Activated naive CD4-positive, alpha-beta T cell treated with anti-CD3 and anti-CD28 coated beads, Interleukin-2, amount 50 U/mL, for 24 hours (primary cell): ENCODE results near the gene MRPS31.
A peak's percentile ranks its signal among the peaks of the same experiment; 100 is the strongest.
"Not testable (repeated sequence)": the region's sequence is repeated elsewhere in the genome, so short reads cannot be mapped to it uniquely, and the experiment has no call there.

Experiments
- H3K27ac Mint-ChIP-seq: one replicate; pipeline ENCODE4 v1.8.0; 2021; ENCODE audit warnings: mild to moderate bottlenecking, mixed read lengths
- H3K27me3 Mint-ChIP-seq: one replicate; pipeline ENCODE4 v1.8.0; 2021; ENCODE audit warnings: mixed read lengths
- H3K36me3 Mint-ChIP-seq: one replicate; pipeline ENCODE4 v1.8.0; 2021; ENCODE audit warnings: mixed read lengths
- H3K4me1 Mint-ChIP-seq: one replicate; pipeline ENCODE4 v1.8.0; 2021; ENCODE audit warnings: mixed read lengths
- H3K4me3 Mint-ChIP-seq: one replicate; pipeline ENCODE4 v1.8.0; 2021; ENCODE audit warnings: mild to moderate bottlenecking, mixed read lengths
- H3K9me3 Mint-ChIP-seq: one replicate; pipeline ENCODE4 v1.8.0; 2021; ENCODE audit warnings: mixed read lengths

MRPS31 gene

GRCh38 chr13:40794414-40795368, 23.7 kb upstream of the MRPS31 start:
- H3K4me3 Mint-ChIP-seq, result no peak overlapping the region
- no peaks in the 10 kb centered on the region for H3K9me3 Mint-ChIP-seq
- no peak overlapping the region for H3K27ac Mint-ChIP-seq
- peaks cover 21% of the 10 kb centered on the region for H3K4me1 Mint-ChIP-seq
- H3K36me3 Mint-ChIP-seq, result peaks cover 7% of the 10 kb centered on the region
- H3K27me3 Mint-ChIP-seq, result no peaks in the 10 kb centered on the region

- peaks cover 13% of the 10 kb centered on the region for H3K4me1 Mint-ChIP-seq
- H3K27ac Mint-ChIP-seq, result no peak overlapping the region
- peaks cover 2% of the 10 kb centered on the region for H3K36me3 Mint-ChIP-seq
- no peak overlapping the region for H3K4me3 Mint-ChIP-seq
- H3K9me3 Mint-ChIP-seq, result no peaks in the 10 kb centered on the region
- no peaks in the 10 kb centered on the region for H3K27me3 Mint-ChIP-seq
These were observed 22.3 kb upstream of the MRPS31 start for GRCh38 chr13:40793339-40793738.

- no peak overlapping the region for H3K27ac Mint-ChIP-seq
- H3K27me3 Mint-ChIP-seq, result no peaks in the 10 kb centered on the region
- H3K9me3 Mint-ChIP-seq, result no peaks in the 10 kb centered on the region
- H3K36me3 Mint-ChIP-seq, result peaks cover 2% of the 10 kb centered on the region
- H3K4me1 Mint-ChIP-seq, result peaks cover 16% of the 10 kb centered on the region
- no peak overlapping the region for H3K4me3 Mint-ChIP-seq
These were observed 21.5 kb upstream of the MRPS31 start for GRCh38 chr13:40792284-40793051.

GRCh38 chr13:40790154-40790616, 19.2 kb upstream of the MRPS31 start:
- peak overlapping the region; percentile 76 for H3K4me3 Mint-ChIP-seq
- H3K4me1 Mint-ChIP-seq, result peaks cover 25% of the 10 kb centered on the region
- H3K27ac Mint-ChIP-seq, result peak overlapping the region; percentile 51
- no peaks in the 10 kb centered on the region for H3K9me3 Mint-ChIP-seq
- no peaks in the 10 kb centered on the region for H3K36me3 Mint-ChIP-seq
- H3K27me3 Mint-ChIP-seq, result no peaks in the 10 kb centered on the region

- Mint-ChIP-seq H3K4me3 (peak within 1 kb of the TSS; percentile 76), H3K9me3 (no peaks in the 10 kb centered on the region), H3K27me3 (no peaks in the 10 kb centered on the region), H3K4me1 (peaks cover 25% of the 10 kb centered on the region), H3K27ac (peak within 1 kb of the TSS; percentile 74), H3K36me3 (no peaks in the 10 kb centered on the region)
These were observed 18.5 kb upstream of the MRPS31 start, which contains the start of gene SLC25A15 for GRCh38 chr13:40789275-40790153. Gene SLC25A15, plus strand, starts transcription at chr13:40789611. Its CDS starts 3,616 bp downstream, at chr13:40793227.

GRCh38 chr13:40788540-40789274, 17.7 kb upstream of the MRPS31 start:
- Mint-ChIP-seq H3K4me3 (peak overlapping the region; percentile 74), H3K4me1 (peaks cover 25% of the 10 kb centered on the region)

GRCh38 chr13:40787062-40787461, 16.1 kb upstream of the MRPS31 start:
- Mint-ChIP-seq H3K36me3 (no peaks in the 10 kb centered on the region), H3K4me3 (no peak overlapping the region), H3K27ac (no peak overlapping the region), H3K4me1 (peaks cover 25% of the 10 kb centered on the region), H3K27me3 (no peaks in the 10 kb centered on the region), H3K9me3 (no peaks in the 10 kb centered on the region)

More at GRCh38 chr13:40788540-40789274, 17.7 kb upstream of the MRPS31 start:
- not testable (repeated sequence) for H3K9me3 Mint-ChIP-seq, H3K36me3 Mint-ChIP-seq, H3K27me3 Mint-ChIP-seq
- peak overlapping the region; percentile 55 for H3K27ac Mint-ChIP-seq

- Mint-ChIP-seq H3K4me1 (peaks cover 25% of the 10 kb centered on the region), H3K9me3 (no peaks in the 10 kb centered on the region), H3K36me3 (no peaks in the 10 kb centered on the region), H3K27me3 (no peaks in the 10 kb centered on the region), H3K4me3 (no peak overlapping the region), H3K27ac (no peak overlapping the region)
These were observed 15.6 kb upstream of the MRPS31 start for GRCh38 chr13:40786568-40786996.

- H3K9me3 Mint-ChIP-seq, result no peaks in the 10 kb centered on the region
- no peak overlapping the region for H3K4me3 Mint-ChIP-seq
- H3K27me3 Mint-ChIP-seq, result no peaks in the 10 kb centered on the region
- H3K27ac Mint-ChIP-seq, result no peak overlapping the region
- H3K36me3 Mint-ChIP-seq, result no peaks in the 10 kb centered on the region
- peaks cover 16% of the 10 kb centered on the region for H3K4me1 Mint-ChIP-seq
These were observed 13.6 kb upstream of the MRPS31 start for GRCh38 chr13:40784540-40784939.

GRCh38 chr13:40782971-40783370, 12.0 kb upstream of the MRPS31 start:
- H3K9me3 Mint-ChIP-seq, H3K27ac Mint-ChIP-seq, H3K27me3 Mint-ChIP-seq, H3K36me3 Mint-ChIP-seq, H3K4me3 Mint-ChIP-seq: not testable (repeated sequence)
- H3K4me1 Mint-ChIP-seq, result peaks cover 22% of the 10 kb centered on the region

GRCh38 chr13:40781717-40782116, 10.7 kb upstream of the MRPS31 start:
- Mint-ChIP-seq H3K4me1 (peaks cover 24% of the 10 kb centered on the region), H3K27ac (peak overlapping the region; percentile 10), H3K36me3 (no peaks in the 10 kb centered on the region), H3K27me3 (no peaks in the 10 kb centered on the region), H3K4me3 (no peak overlapping the region), H3K9me3 (no peaks in the 10 kb centered on the region)

GRCh38 chr13:40780822-40781401, 9.9 kb upstream of the MRPS31 start:
- H3K27ac Mint-ChIP-seq, result no peak overlapping the region
- no peaks in the 10 kb centered on the region for H3K36me3 Mint-ChIP-seq
- H3K4me1 Mint-ChIP-seq, result peaks cover 25% of the 10 kb centered on the region
- H3K9me3 Mint-ChIP-seq, result no peaks in the 10 kb centered on the region
- H3K4me3 Mint-ChIP-seq, result no peak overlapping the region
- H3K27me3 Mint-ChIP-seq, result no peaks in the 10 kb centered on the region

GRCh38 chr13:40779796-40780285, 8.9 kb upstream of the MRPS31 start:
- Mint-ChIP-seq H3K9me3 (no peaks in the 10 kb centered on the region), H3K36me3 (no peaks in the 10 kb centered on the region), H3K27ac (no peak overlapping the region), H3K4me1 (peaks cover 31% of the 10 kb centered on the region), H3K4me3 (no peak overlapping the region), H3K27me3 (no peaks in the 10 kb centered on the region)

- no peak overlapping the region for H3K4me3 Mint-ChIP-seq
- peak overlapping the region; percentile 85 for H3K27ac Mint-ChIP-seq
- no peaks in the 10 kb centered on the region for H3K27me3 Mint-ChIP-seq
- peaks cover 31% of the 10 kb centered on the region for H3K4me1 Mint-ChIP-seq
- H3K9me3 Mint-ChIP-seq, result no peaks in the 10 kb centered on the region
- no peaks in the 10 kb centered on the region for H3K36me3 Mint-ChIP-seq
These were observed 8.1 kb upstream of the MRPS31 start for GRCh38 chr13:40779049-40779448.
